Immature natural killer cell (primary cell): Measurements from ENCODE around the gene MPHOSPH9. TPM values are rescaled to one million over a fixed set of nuclear protein-coding genes. Genes with fewer than 3 reads are reported as not detected.

Experiments used
- DNase-seq, 3 donors: peaks; one replicate each; pipeline ENCODE4 v3.0.0; 2022; ENCODE audit warnings: mixed read lengths in 1 of 3
- H3K27ac Mint-ChIP-seq, 6 donors: one replicate each; pipeline ENCODE4 v1.8.0; 2020; ENCODE audit warnings: mixed read lengths in 6 of 6, mild to moderate bottlenecking in 5 of 6, inconsistent platforms in 4 of 6, moderate library complexity in 3 of 6
- H3K27me3 Mint-ChIP-seq, 3 donors: one replicate each; pipeline ENCODE4 v1.8.0; 2020 to 2021; ENCODE audit warnings: low read depth in 3 of 3, mild to moderate bottlenecking in 3 of 3, mixed read lengths in 3 of 3, moderate library complexity in 3 of 3, inconsistent platforms in 1 of 3
- H3K36me3 Mint-ChIP-seq, 3 donors: one replicate each; pipeline ENCODE4 v1.8.0; 2020; ENCODE audit warnings: mixed read lengths in 3 of 3, inconsistent platforms in 2 of 3, mild to moderate bottlenecking in 2 of 3
- H3K4me1 Mint-ChIP-seq, 2 donors: one replicate each; pipeline ENCODE4 v1.8.0; 2020; ENCODE audit warnings: inconsistent platforms in 2 of 2, mild to moderate bottlenecking in 2 of 2, mixed read lengths in 2 of 2, moderate library complexity in 1 of 2
- H3K4me3 Mint-ChIP-seq, 5 donors: one replicate each; pipeline ENCODE4 v1.8.0; 2020; ENCODE audit warnings: mild to moderate bottlenecking in 5 of 5, mixed read lengths in 5 of 5, inconsistent platforms in 3 of 5, moderate library complexity in 3 of 5
- H3K9me3 Mint-ChIP-seq, 6 donors: one replicate each; pipeline ENCODE4 v1.8.0; 2020; ENCODE audit warnings: mild to moderate bottlenecking in 6 of 6, mixed read lengths in 6 of 6, inconsistent platforms in 4 of 6, moderate library complexity in 3 of 6
- polyA plus RNA-seq, 3 donors: library from polyadenylated mRNA; unstranded; fragments of 300-500 nt; fragmentation: Illumina TruSeq; gene quantifications; one replicate each; pipeline ENCODE4 v1.2.3, GENCODE V29; 2021

MPHOSPH9 gene
- polyA plus RNA-seq, 3 donors from 2014 or later: 18.8 to 44.8 (median 43.9) TPM

GRCh38 chr12:123132951-123133619, 99.9 kb downstream of the MPHOSPH9 start:
- H3K4me3 Mint-ChIP-seq: no peak overlapping the region
- H3K27me3 Mint-ChIP-seq: no peaks in the 10 kb centered on the region
- peaks cover 35 to 40% of the 10 kb centered on the region in 2 donors for H3K4me1 Mint-ChIP-seq
- no peak for DNase-seq
- no peaks in the 10 kb centered on the region for H3K9me3 Mint-ChIP-seq
- H3K36me3 Mint-ChIP-seq: peaks cover 0 to 5% (median 0%) of the 10 kb centered on the region in 3 donors
- no peak overlapping the region for H3K27ac Mint-ChIP-seq

GRCh38 chr12:123131879-123132402, 101.0 kb downstream of the MPHOSPH9 start:
- Mint-ChIP-seq H3K27me3 (no peaks in the 10 kb centered on the region), H3K36me3 (peaks cover 0 to 5% (median 0%) of the 10 kb centered on the region in 3 donors), H3K9me3 (no peaks in the 10 kb centered on the region), H3K27ac (peak overlapping the region in 3 of 6 donors; percentile 21 to 44 (median 34)), H3K4me1 (peaks cover 35 to 40% of the 10 kb centered on the region in 2 donors), H3K4me3 (no peak overlapping the region)
- DNase-seq: no peak

GRCh38 chr12:123131291-123131832, 101.6 kb downstream of the MPHOSPH9 start:
- H3K4me3 Mint-ChIP-seq: no peak overlapping the region
- peak overlapping the region in 3 of 6 donors; percentile 6 to 34 (median 26) for H3K27ac Mint-ChIP-seq
- H3K27me3 Mint-ChIP-seq: no peaks in the 10 kb centered on the region
- no peaks in the 10 kb centered on the region for H3K9me3 Mint-ChIP-seq
- H3K4me1 Mint-ChIP-seq: peaks cover 37 to 44% of the 10 kb centered on the region in 2 donors
- H3K36me3 Mint-ChIP-seq: peaks cover 0 to 5% (median 0%) of the 10 kb centered on the region in 3 donors
- DNase-seq: no peak

DNA sequence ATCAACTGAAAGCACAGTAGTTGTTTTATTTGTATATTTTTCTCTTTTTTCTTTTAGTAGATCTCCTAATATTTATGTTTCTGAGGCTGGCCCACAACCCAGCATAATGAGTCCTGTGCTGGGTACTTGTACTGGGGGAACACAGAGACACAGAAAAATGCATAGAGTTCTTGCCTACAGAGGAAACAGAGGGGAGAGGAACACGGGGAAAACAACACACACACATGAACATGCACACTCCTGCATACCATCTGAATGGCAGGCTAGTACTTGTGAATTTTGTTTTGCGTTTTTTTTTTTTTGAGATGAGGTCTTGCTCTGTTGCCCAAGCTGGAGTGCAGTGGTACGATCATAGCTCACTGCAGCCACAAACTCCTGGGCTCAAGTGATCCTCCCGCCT, 103.3 kb downstream of the MPHOSPH9 start:
- H3K9me3 Mint-ChIP-seq: no peaks in the 10 kb centered on the region
- H3K27ac Mint-ChIP-seq: no peak overlapping the region
- no peaks in the 10 kb centered on the region for H3K36me3 Mint-ChIP-seq
- H3K4me1 Mint-ChIP-seq: peaks cover 28 to 37% of the 10 kb centered on the region in 2 donors
- no peaks in the 10 kb centered on the region for H3K27me3 Mint-ChIP-seq
- DNase-seq: no peak
- H3K4me3 Mint-ChIP-seq: no peak overlapping the region

DNA sequence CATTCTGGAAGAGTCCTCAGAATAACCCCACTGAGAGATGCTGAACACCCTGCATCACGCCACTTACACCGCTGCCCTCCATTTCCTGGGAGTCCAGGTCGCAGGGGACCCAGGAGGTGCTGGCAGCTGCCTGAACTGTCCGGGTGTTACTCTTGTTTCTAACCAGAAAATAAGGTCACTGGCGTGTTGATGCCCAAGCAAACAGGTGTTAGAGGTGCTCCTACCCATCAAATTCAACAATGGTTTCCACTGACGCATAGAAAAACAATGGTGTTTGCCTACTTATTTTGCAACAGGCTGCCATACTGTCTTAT, 105.8 kb downstream of the MPHOSPH9 start:
- Mint-ChIP-seq H3K27ac (no peak overlapping the region), H3K4me1 (peaks cover 27 to 34% of the 10 kb centered on the region in 2 donors), H3K9me3 (no peaks in the 10 kb centered on the region), H3K4me3 (no peak overlapping the region), H3K36me3 (no peaks in the 10 kb centered on the region), H3K27me3 (no peaks in the 10 kb centered on the region)
- DNase-seq: no peak

GRCh38 chr12:123126294-123127181, 106.4 kb downstream of the MPHOSPH9 start:
- H3K4me3 Mint-ChIP-seq: no peak overlapping the region
- H3K27me3 Mint-ChIP-seq: no peaks in the 10 kb centered on the region
- peaks cover 26 to 34% of the 10 kb centered on the region in 2 donors for H3K4me1 Mint-ChIP-seq
- DNase-seq: no peak
- no peaks in the 10 kb centered on the region for H3K36me3 Mint-ChIP-seq
- H3K9me3 Mint-ChIP-seq: no peaks in the 10 kb centered on the region
- no peak overlapping the region for H3K27ac Mint-ChIP-seq

- no peaks in the 10 kb centered on the region for H3K36me3 Mint-ChIP-seq
- DNase-seq: peak in 2 of 3 donors; percentile 10 to 18
- peak overlapping the region; percentile 30 to 65 (median 48) for H3K4me3 Mint-ChIP-seq
- no peaks in the 10 kb centered on the region for H3K9me3 Mint-ChIP-seq
- H3K4me1 Mint-ChIP-seq: peaks cover 33 to 46% of the 10 kb centered on the region in 2 donors
- peaks cover 0 to 2% (median 0%) of the 10 kb centered on the region in 3 donors for H3K27me3 Mint-ChIP-seq
- peak overlapping the region; percentile 9 to 81 (median 43) for H3K27ac Mint-ChIP-seq
Observed at GRCh38 chr12:123122626-123123025, 110.3 kb downstream of the MPHOSPH9 start.

DNA sequence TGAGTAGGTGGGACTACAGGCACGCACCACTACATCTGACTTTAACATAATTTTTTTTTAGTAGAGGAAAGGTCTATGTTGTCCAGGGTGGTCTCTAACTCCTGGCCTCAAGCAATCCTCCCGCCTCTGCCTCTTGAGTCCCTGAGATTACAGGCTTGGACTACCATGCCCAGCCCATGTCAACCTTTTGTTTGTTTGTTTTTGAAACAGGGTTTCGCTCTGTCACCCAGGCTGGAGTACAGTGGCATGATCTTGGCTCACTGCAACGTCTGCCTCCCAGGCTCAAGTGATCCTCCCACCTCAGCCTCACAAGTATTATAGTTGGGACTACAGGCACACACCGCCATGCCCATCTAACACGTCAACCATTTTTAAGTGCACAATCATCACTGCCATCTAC, 111.3 kb downstream of the MPHOSPH9 start:
- H3K36me3 Mint-ChIP-seq: no peaks in the 10 kb centered on the region
- peaks cover 0 to 2% (median 0%) of the 10 kb centered on the region in 3 donors for H3K27me3 Mint-ChIP-seq
- DNase-seq: no peak
- peak overlapping the region in 4 of 5 donors; percentile 19 to 65 (median 36) for H3K4me3 Mint-ChIP-seq
- H3K4me1 Mint-ChIP-seq: peaks cover 32 to 45% of the 10 kb centered on the region in 2 donors
- no peaks in the 10 kb centered on the region for H3K9me3 Mint-ChIP-seq
- peak overlapping the region in 3 of 6 donors; percentile 9 to 57 (median 45) for H3K27ac Mint-ChIP-seq

GRCh38 chr12:123120452-123121166, 112.3 kb downstream of the MPHOSPH9 start:
- peak overlapping the region in 3 of 5 donors; percentile 25 to 60 (median 41) for H3K4me3 Mint-ChIP-seq
- DNase-seq: no peak

DNA sequence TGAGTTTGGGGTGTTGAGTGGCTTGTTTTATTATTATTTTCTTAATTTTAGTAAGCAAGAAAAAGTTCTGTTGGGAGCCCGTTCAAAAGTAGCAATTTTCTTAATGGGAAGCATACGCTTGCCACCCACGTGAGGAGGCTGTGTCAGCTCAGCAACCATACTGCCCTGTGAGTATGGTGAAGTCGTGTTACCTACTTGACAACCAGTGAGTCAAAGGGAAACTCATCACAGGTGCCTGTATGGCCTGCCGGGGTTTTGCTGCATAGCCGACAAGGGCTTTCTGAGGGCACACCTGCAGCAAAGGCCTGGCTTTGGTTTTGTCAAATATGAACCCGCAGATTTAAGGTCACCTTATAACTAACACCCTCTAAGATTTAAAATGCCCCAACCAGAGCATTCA, 113.1 kb downstream of the MPHOSPH9 start:
- no peaks in the 10 kb centered on the region for H3K9me3 Mint-ChIP-seq
- H3K4me1 Mint-ChIP-seq: peaks cover 29 to 38% of the 10 kb centered on the region in 2 donors
- peaks cover 0 to 2% (median 0%) of the 10 kb centered on the region in 3 donors for H3K27me3 Mint-ChIP-seq
- H3K27ac Mint-ChIP-seq: no peak overlapping the region
- DNase-seq: no peak
- H3K36me3 Mint-ChIP-seq: no peaks in the 10 kb centered on the region
- H3K4me3 Mint-ChIP-seq: no peak overlapping the region

More at GRCh38 chr12:123120452-123121166, 112.3 kb downstream of the MPHOSPH9 start:
- Mint-ChIP-seq H3K4me1 (peaks cover 29 to 38% of the 10 kb centered on the region in 2 donors), H3K27me3 (peaks cover 0 to 2% (median 0%) of the 10 kb centered on the region in 3 donors), H3K9me3 (no peaks in the 10 kb centered on the region), H3K36me3 (no peaks in the 10 kb centered on the region), H3K27ac (peak overlapping the region in 5 of 6 donors; percentile 7 to 68 (median 59))

DNA sequence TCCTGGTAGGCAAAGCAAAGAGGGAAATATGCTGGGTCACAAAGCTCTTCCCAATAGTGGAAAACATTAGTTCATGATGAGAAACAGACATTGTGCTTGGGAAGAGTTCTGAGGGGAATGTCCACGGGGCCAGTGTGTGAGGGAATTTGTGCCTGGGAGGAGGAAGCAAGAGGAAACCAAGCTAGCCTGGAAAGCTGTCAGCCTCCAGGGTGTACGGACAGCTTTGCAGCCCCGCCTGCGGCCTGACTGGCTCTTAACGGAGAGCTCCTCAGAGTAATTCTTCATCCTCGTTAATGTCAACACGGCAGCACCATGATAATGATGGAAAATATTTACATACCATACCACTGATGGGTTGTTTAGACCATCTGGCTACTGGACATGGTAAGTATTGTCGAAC, 114.4 kb downstream of the MPHOSPH9 start:
- peaks cover 31 to 38% of the 10 kb centered on the region in 2 donors for H3K4me1 Mint-ChIP-seq
- H3K27me3 Mint-ChIP-seq: peaks cover 0 to 2% (median 0%) of the 10 kb centered on the region in 3 donors
- no peaks in the 10 kb centered on the region for H3K36me3 Mint-ChIP-seq
- DNase-seq: no peak
- peak overlapping the region in 1 of 6 donors; percentile 25 for H3K27ac Mint-ChIP-seq
- no peak overlapping the region for H3K4me3 Mint-ChIP-seq
- H3K9me3 Mint-ChIP-seq: no peaks in the 10 kb centered on the region

DNA sequence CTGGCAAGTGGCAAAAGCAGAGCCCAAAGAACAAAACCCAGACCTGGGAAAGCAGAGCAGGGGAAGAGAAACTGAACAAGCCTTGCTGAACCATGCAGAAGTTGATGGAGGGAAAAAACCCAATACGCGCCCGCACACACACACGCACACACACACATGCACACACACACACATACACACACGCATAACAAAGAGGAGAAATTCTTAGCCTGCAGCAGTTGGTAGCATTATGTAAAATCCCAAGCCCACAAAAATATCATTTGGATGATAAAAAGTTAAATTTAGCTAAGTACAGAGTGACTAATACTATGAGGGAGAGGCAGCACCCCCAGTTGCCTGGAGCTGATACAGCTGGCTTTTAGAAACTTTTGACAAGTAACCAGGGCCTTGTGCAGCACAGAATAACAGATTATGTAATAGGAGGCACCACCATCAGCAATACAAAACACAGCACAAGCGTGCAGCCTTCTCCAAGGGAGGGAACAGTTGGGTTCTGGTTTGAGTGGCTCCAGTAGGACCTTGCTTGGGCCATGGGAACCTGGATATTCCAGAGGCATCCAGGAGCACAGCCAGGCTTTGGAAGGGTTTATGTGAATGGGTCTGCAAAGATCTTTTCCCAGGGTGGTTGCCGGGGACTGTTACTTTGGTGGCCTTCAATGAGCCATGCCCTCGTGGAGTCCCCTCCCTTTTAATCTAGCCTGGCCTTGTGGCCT, 117.4 kb downstream of the MPHOSPH9 start:
- DNase-seq: no peak
- Mint-ChIP-seq H3K4me1 (peaks cover 31 to 36% of the 10 kb centered on the region in 2 donors), H3K9me3 (no peaks in the 10 kb centered on the region), H3K27me3 (peaks cover 2 to 7% (median 7%) of the 10 kb centered on the region in 3 donors), H3K36me3 (no peaks in the 10 kb centered on the region), H3K27ac (peak overlapping the region in 2 of 6 donors; percentile 36 to 42), H3K4me3 (no peak overlapping the region)
